GM12875 (cell line): Measurements from ENCODE around the gene NEUROG3.

Experiments used
- H3K4me3 ChIP-seq: one replicate; pipeline ENCODE4 v1.5.1; 2011; ENCODE audit warnings: low read depth, low read length, control low read depth
- CTCF ChIP-seq: IDR thresholded peaks from 2 replicates; pipeline ENCODE4 v1.5.1; 2011; ENCODE audit warnings: low read depth, mild to moderate bottlenecking, control low read depth, inconsistent platforms, low read length, moderate library complexity, borderline replicate concordance; ENCODE audit not compliant: insufficient read depth

The NEUROG3 gene

GRCh38 chr10:69609077-69609476 lies 35.9 kb upstream of the NEUROG3 start:
- TF ChIP-seq CTCF = no peak
- H3K4me3 ChIP-seq = no peak overlapping the region

GRCh38 chr10:69600761-69601330 lies 27.6 kb upstream of the NEUROG3 start:
- no peak for TF ChIP-seq CTCF
- no peak overlapping the region for H3K4me3 ChIP-seq

GRCh38 chr10:69588358-69588757 lies 15.1 kb upstream of the NEUROG3 start:
- no peak overlapping the region for H3K4me3 ChIP-seq

GRCh38 chr10:69584624-69585023 lies 11.4 kb upstream of the NEUROG3 start:
- H3K4me3 ChIP-seq = no peak overlapping the region
- no peak for TF ChIP-seq CTCF

More at GRCh38 chr10:69588358-69588757, 15.1 kb upstream of the NEUROG3 start:
- no peak for TF ChIP-seq CTCF

GRCh38 chr10:69583106-69583505 lies 9.9 kb upstream of the NEUROG3 start:
- H3K4me3 ChIP-seq = no peak overlapping the region
- no peak for TF ChIP-seq CTCF

GRCh38 chr10:69580435-69580834 lies 7.2 kb upstream of the NEUROG3 start:
- no peak for TF ChIP-seq CTCF
- no peak overlapping the region for H3K4me3 ChIP-seq

- no peak overlapping the region for H3K4me3 ChIP-seq
- TF ChIP-seq CTCF = no peak
These were observed 6.3 kb upstream of the NEUROG3 start for GRCh38 chr10:69579464-69580060.
